OCI-LY1 (cell line): ENCODE data around the gene SLC7A14.

Experiments
- CTCF ChIP-seq: fragments of 200-600 bp; sonication (generic), shearing (Covaris generic); IDR thresholded peaks from 2 replicates; pipeline ENCODE4 v1.5.1; 2017; ENCODE audit warnings: mild to moderate bottlenecking, antibody characterized with exemption, low read length, moderate library complexity, mixed read lengths
- EZH2 ChIP-seq: fragments of 200-600 bp; sonication (generic), shearing (Covaris generic); IDR thresholded peaks from 2 replicates; pipeline ENCODE4 v1.8.0; 2017; ENCODE audit warnings: borderline replicate concordance, mixed run types, mild to moderate bottlenecking, antibody characterized with exemption, low read length, moderate library complexity, mixed read lengths

GRCh38 chr3:170524073-170524472 is 61.8 kb downstream of the SLC7A14 start:
- TF ChIP-seq EZH2 (no peak), CTCF (no peak)
